Measurements from ENCODE around the gene IMMP2L.

Gene IMMP2L

DNA sequence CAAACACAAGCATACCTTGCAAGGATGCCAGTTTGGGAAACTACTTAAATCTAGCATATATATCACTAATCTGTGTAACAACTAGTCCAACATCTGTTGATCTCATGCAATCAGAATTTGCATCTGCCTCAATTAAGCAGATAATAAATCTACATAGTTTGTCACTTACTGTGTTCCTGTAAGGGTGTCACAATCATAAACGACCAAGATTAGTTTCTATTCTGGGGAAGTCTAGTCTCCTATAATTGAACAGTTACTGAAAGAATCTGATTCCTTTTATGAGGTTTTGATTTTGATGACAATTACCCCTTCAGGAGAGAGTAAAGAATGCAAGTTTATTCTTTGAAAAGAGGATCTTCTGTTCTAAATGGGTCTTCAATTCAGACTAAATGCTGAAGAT is 556.8 kb downstream of the IMMP2L start:
- Mint-ChIP-seq H3K36me3 (ENCODE audit: low read depth) (no peaks in the 10 kb centered on the region), H3K4me1 (no peaks in the 10 kb centered on the region), H3K4me3 (no peak overlapping the region), H3K27ac (no peak overlapping the region), H3K27me3 (ENCODE audit: low read depth) (no peaks in the 10 kb centered on the region), H3K9me3 (no peaks in the 10 kb centered on the region)
- TF ChIP-seq, protein P1, sequence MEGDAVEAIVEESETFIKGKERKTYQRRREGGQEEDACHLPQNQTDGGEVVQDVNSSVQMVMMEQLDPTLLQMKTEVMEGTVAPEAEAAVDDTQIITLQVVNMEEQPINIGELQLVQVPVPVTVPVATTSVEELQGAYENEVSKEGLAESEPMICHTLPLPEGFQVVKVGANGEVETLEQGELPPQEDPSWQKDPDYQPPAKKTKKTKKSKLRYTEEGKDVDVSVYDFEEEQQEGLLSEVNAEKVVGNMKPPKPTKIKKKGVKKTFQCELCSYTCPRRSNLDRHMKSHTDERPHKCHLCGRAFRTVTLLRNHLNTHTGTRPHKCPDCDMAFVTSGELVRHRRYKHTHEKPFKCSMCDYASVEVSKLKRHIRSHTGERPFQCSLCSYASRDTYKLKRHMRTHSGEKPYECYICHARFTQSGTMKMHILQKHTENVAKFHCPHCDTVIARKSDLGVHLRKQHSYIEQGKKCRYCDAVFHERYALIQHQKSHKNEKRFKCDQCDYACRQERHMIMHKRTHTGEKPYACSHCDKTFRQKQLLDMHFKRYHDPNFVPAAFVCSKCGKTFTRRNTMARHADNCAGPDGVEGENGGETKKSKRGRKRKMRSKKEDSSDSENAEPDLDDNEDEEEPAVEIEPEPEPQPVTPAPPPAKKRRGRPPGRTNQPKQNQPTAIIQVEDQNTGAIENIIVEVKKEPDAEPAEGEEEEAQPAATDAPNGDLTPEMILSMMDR (IDR thresholded peaks at IDR 0.05; ENCODE audit: unreplicated experiment in 3 of 3), result no peak

DNA sequence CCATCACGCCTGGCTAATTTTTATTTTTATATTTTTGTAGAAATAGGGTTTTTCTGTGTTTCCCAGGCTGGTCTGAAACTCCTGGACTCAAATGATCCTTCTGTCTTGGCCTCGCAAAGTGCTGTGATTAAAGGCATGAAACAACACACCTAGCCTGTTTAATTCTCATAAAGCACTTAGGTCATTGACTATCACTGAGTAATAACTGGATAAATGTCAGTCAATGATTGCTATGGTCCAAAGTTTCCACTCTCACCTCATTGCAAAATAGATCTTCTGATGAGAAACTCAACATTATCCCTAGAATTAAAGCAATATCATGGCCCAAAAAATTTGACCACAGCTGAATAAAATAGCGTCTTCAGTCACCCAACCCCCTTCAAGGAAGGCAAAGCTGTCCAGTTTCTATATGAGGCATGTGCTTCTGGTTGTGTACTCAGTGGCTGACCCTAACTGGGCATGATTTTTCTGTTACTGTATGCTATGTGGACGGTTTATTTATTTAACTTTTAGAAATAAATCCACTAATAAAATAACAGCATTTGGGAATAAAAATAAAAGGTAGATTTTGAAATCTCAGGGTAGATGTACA is 557.9 kb downstream of the IMMP2L start:
- Mint-ChIP-seq H3K36me3 (ENCODE audit: low read depth) (no peaks in the 10 kb centered on the region), H3K4me1 (no peaks in the 10 kb centered on the region), H3K4me3 (no peak overlapping the region), H3K9me3 (no peaks in the 10 kb centered on the region), H3K27me3 (ENCODE audit: low read depth) (no peaks in the 10 kb centered on the region), H3K27ac (no peak overlapping the region)
- TF ChIP-seq, protein P1 (IDR thresholded peaks at IDR 0.05; ENCODE audit: unreplicated experiment in 3 of 3), result no peak

DNA sequence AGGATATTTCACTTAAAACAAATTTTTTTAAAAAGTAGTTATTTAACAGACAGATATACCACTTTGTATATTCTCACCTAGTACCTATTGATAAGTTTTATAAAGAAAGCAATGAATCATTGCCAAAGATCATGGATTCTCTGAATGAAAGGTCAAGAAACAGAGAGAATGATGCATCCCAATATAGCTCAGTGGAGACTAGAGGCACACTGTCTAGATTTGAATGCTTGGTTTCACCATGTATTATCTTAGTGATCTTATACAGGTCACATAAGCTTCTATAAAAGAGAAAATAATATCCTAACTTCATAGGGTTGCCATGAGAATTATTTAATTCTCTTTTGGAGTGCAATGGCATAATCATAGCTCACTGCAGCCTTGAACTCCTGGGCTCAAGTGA is 558.4 kb downstream of the IMMP2L start:
- H3K27me3 Mint-ChIP-seq (ENCODE audit: low read depth), result no peaks in the 10 kb centered on the region
- H3K4me3 Mint-ChIP-seq, result no peak overlapping the region
- H3K27ac Mint-ChIP-seq, result no peak overlapping the region

DNA sequence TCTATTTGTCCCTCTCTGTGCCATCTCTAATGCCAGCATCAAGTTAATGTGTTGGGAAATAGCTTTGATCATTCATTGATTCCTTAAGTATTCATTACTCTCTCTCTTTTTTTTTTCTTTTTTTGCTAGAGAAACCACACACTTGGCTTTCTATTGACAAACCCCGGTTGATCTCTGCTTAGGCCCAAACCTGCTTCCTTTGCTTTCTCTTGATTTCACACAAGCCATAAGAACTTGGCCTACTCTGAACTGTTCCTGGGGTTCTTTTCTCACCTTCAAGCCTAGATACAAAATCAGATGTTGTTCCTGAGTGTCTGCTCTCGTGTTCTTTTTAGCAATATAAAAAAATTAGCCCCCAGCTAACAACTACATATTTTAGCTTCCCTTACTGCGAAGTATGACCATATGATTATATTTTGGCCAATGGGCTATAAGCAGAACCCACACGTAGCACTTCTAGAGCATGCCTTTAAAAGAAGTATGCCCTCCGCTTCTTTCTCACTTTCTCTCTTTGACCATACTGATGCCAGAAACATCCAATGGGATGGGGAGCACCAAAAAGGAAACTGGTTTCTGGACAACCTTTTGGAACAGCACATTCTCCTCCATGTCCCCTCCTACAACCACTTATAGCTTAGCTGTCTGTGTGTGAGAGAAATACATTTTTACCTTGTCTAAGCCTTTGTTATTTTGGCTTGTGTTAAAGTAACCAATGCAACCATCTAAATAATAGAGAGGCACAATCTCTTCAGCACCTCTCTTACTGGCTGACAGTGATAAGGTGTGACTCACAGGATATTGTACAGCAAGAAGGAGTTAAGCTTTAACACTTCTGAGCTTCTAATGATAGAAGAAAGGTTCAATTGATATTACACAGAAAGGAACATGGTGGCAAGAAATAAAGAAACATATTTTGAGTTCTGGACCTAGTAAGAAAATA is 568.0 kb downstream of the IMMP2L start:
- TF ChIP-seq, protein P1 (IDR thresholded peaks at IDR 0.05; ENCODE audit: unreplicated experiment in 3 of 3), result no peak
- Mint-ChIP-seq H3K27me3 (ENCODE audit: low read depth) (no peaks in the 10 kb centered on the region), H3K9me3 (no peaks in the 10 kb centered on the region), H3K27ac (no peak overlapping the region), H3K36me3 (ENCODE audit: low read depth) (no peaks in the 10 kb centered on the region), H3K4me3 (no peak overlapping the region), H3K4me1 (no peaks in the 10 kb centered on the region)

More for the DNA sequence above, 558.4 kb downstream of the IMMP2L start:
- Mint-ChIP-seq H3K36me3 (ENCODE audit: low read depth) (no peaks in the 10 kb centered on the region), H3K4me1 (no peaks in the 10 kb centered on the region), H3K9me3 (no peaks in the 10 kb centered on the region)
- TF ChIP-seq, protein P1 (IDR thresholded peaks at IDR 0.05; ENCODE audit: unreplicated experiment in 3 of 3), result no peak

DNA sequence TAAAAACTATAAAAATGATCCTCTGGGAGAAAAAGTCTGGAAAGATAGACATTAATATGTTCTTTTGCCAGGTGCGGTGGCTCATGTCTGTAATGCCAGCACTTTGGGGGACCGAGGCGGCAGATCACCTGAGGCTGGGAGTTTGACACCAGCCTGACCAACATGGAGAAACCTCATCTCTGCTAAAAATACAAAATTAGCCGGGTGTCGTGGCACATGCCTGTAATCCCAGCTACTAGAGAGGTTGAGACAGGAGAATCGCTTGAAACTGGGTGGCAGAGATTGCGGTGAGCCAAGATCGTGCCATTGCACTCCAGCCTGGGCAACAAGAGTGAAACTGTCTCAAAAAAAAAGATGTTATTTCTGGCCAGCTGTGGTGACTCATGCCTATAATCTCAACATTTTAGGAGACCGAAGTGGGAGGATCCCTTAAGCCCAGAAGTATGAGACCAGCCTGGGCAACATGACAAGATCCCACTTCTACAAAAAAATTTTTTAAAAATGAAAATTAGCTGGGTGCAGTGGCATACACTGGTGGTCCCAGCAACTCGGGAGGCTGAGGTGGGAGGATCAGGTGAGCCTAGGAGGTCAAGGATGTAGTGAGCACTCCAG is 573.3 kb downstream of the IMMP2L start:
- Mint-ChIP-seq H3K27me3 (ENCODE audit: low read depth) (no peaks in the 10 kb centered on the region), H3K27ac (no peak overlapping the region), H3K9me3 (no peaks in the 10 kb centered on the region), H3K4me3 (no peak overlapping the region), H3K36me3 (ENCODE audit: low read depth) (no peaks in the 10 kb centered on the region), H3K4me1 (no peaks in the 10 kb centered on the region)
- TF ChIP-seq, protein P1 (IDR thresholded peaks at IDR 0.05; ENCODE audit: unreplicated experiment in 3 of 3), result no peak
